IMR-90 (cell line): ENCODE measurements around the gene EYS. TPM values are rescaled to one million over a fixed set of nuclear protein-coding genes. Genes with fewer than 3 reads are reported as not detected.

ENCODE experiments used
- ATAC-seq: fragments of 200-7000 bp; cut with Tn5 transposase; 2 replicates; pipeline ENCODE4 v1.9.1; 2020; ENCODE audit warnings: low read depth, mild to moderate bottlenecking, moderate library complexity
- BruUV-seq: library from RNA; stranded (reverse); fragments of 400-500 nt; replicated peaks from 2 replicates; lab custom pipeline; 2021; lab: Mats Ljungman, UMichigan
- CTCF ChIA-PET: fragments of 300-600 bp; formaldehyde crosslinking; extraction: SDS; loops from one replicate; lab custom pipeline; 2021; ENCODE audit warnings: antibody characterized with exemption; lab: Yijun Ruan, JAX
- POLR2A ChIA-PET: fragments of 300-600 bp; sonication (Branson Sonifier 250); formaldehyde crosslinking; loops from one replicate; lab custom pipeline; 2022; ENCODE audit warnings: antibody characterized with exemption; ENCODE audit not compliant: unreplicated experiment; lab: Charles Lee
- DNase-seq: peaks from one replicate; pipeline ENCODE4 v3.0.0; 2013
- H2AFZ ChIP-seq: replicated peaks from 2 replicates; pipeline ENCODE3; 2013; ENCODE audit warnings: low read length, mild to moderate bottlenecking; ENCODE audit not compliant: poor library complexity
- H2AK5ac ChIP-seq: 2 replicates; pipeline ENCODE4 v1.6.1; 2013; ENCODE audit warnings: low read depth, low read length, inconsistent platforms
- H2AK9ac ChIP-seq: replicated peaks from 2 replicates; pipeline ENCODE3; 2013; ENCODE audit warnings: mild to moderate bottlenecking, low read depth, low read length, moderate library complexity; ENCODE audit not compliant: poor library complexity
- H2BK120ac ChIP-seq: 2 replicates; pipeline ENCODE4 v1.6.1; 2013; ENCODE audit warnings: low read depth, low read length, inconsistent platforms
- H2BK15ac ChIP-seq: 3 replicates; pipeline ENCODE4 v1.6.1; 2013; ENCODE audit warnings: low read depth, low read length, inconsistent platforms
- H2BK20ac ChIP-seq: 2 replicates; pipeline ENCODE4 v1.6.1; 2013; ENCODE audit warnings: low read depth, mild to moderate bottlenecking, inconsistent platforms, low read length, moderate library complexity
- H2BK5ac ChIP-seq: 2 replicates; pipeline ENCODE4 v1.6.1; 2013; ENCODE audit warnings: mild to moderate bottlenecking, low read depth, low read length, inconsistent platforms; ENCODE audit not compliant: poor library complexity, severe bottlenecking
- H3K14ac ChIP-seq: replicated peaks from 2 replicates; pipeline ENCODE4 v1.6.1; 2013; ENCODE audit warnings: low read depth, low read length, inconsistent platforms
- H3K18ac ChIP-seq: 2 replicates; pipeline ENCODE4 v1.6.1; 2013; ENCODE audit warnings: low read depth, low read length, control low read depth
- H3K23ac ChIP-seq: 2 replicates; pipeline ENCODE4 v1.6.1; 2013; ENCODE audit warnings: low read depth, low read length, inconsistent platforms
- H3K27ac ChIP-seq: 2 replicates; pipeline ENCODE4 v1.5.1; 2013; ENCODE audit warnings: mild to moderate bottlenecking, control low read depth, low read length; ENCODE audit not compliant: insufficient read depth
- H3K27me3 ChIP-seq: 2 replicates; pipeline ENCODE4 v1.6.1; 2013; ENCODE audit warnings: low read length; ENCODE audit not compliant: control insufficient read depth, insufficient read depth
- H3K36me3 ChIP-seq: 2 replicates; pipeline ENCODE4 v1.6.1; 2013; ENCODE audit warnings: low read length, mixed read lengths; ENCODE audit not compliant: control insufficient read depth, insufficient read depth
- H3K4ac ChIP-seq: 2 replicates; pipeline ENCODE4 v1.6.1; 2013; ENCODE audit warnings: low read depth, low read length, inconsistent platforms
- H3K4me1 ChIP-seq: 2 replicates; pipeline ENCODE4 v1.6.1; 2013; ENCODE audit warnings: low read length, mixed read lengths; ENCODE audit not compliant: control insufficient read depth, insufficient read depth
- H3K4me2 ChIP-seq: 2 replicates; pipeline ENCODE4 v1.6.1; 2013; ENCODE audit warnings: low read depth, mild to moderate bottlenecking, control low read depth, low read length, moderate library complexity
- H3K4me3 ChIP-seq: 2 replicates; pipeline ENCODE4 v1.5.1; 2013; ENCODE audit warnings: low read depth, mild to moderate bottlenecking, control low read depth, low read length, moderate library complexity; ENCODE audit not compliant: insufficient read depth
- H3K56ac ChIP-seq: 2 replicates; pipeline ENCODE4 v1.6.1; 2013; ENCODE audit warnings: low read length, inconsistent platforms; ENCODE audit not compliant: insufficient read depth; ENCODE audit errors: extremely low read depth
- H3K79me1 ChIP-seq, 2 experiments: 2 replicates each; pipeline ENCODE4 v1.6.1; 2013; ENCODE audit warnings: low read length in 2 of 2, inconsistent platforms in 1 of 2, low read depth in 1 of 2
- H3K9ac ChIP-seq: 2 replicates; pipeline ENCODE4 v1.6.1; 2013; ENCODE audit warnings: low read depth, low read length, control low read depth
- H3K9me1 ChIP-seq: 2 replicates; pipeline ENCODE4 v1.6.1; 2013; ENCODE audit warnings: low read length, inconsistent platforms; ENCODE audit not compliant: insufficient read depth
- H3K9me3 ChIP-seq: 2 replicates; pipeline ENCODE4 v1.6.1; 2013; ENCODE audit warnings: low read length; ENCODE audit not compliant: control insufficient read depth, insufficient read depth
- H4K20me1 ChIP-seq: 2 replicates; pipeline ENCODE4 v1.6.1; 2013; ENCODE audit warnings: low read length, inconsistent platforms; ENCODE audit not compliant: insufficient read depth
- H4K5ac ChIP-seq: 2 replicates; pipeline ENCODE4 v1.6.1; 2013; ENCODE audit warnings: mild to moderate bottlenecking, low read depth, low read length, control low read depth
- H4K8ac ChIP-seq, 2 experiments: 2 replicates each; pipeline ENCODE4 v1.6.1; 2013; ENCODE audit warnings: low read depth in 2 of 2, low read length in 2 of 2, control low read depth in 1 of 2, inconsistent platforms in 1 of 2
- H4K91ac ChIP-seq: 2 replicates; pipeline ENCODE4 v1.6.1; 2013; ENCODE audit warnings: low read depth, low read length, inconsistent platforms; ENCODE audit not compliant: insufficient read depth
- BHLHE40 ChIP-seq: fragments of 150-350 bp; IDR thresholded peaks from 2 replicates; pipeline ENCODE4 v1.6.1; 2016; ENCODE audit warnings: mild to moderate bottlenecking, low read depth, low read length
- CHD1 ChIP-seq: IDR thresholded peaks from 2 replicates; pipeline ENCODE4 v1.6.1; 2012; ENCODE audit warnings: low read depth, low read length, improper control_type of control experiment
- MAFK ChIP-seq: IDR thresholded peaks from 2 replicates; pipeline ENCODE4 v1.6.1; 2012; ENCODE audit warnings: low read depth, low read length, improper control_type of control experiment
- NFE2L2 ChIP-seq: fragments of 150-350 bp; IDR thresholded peaks from 2 replicates; pipeline ENCODE4 v1.6.1; 2016; ENCODE audit warnings: low read depth, mild to moderate bottlenecking, low read length
- POLR2A ChIP-seq: IDR thresholded peaks from 2 replicates; pipeline ENCODE4 v1.6.1; 2012; ENCODE audit warnings: mild to moderate bottlenecking, low read depth, low read length
- RAD21 ChIP-seq: IDR thresholded peaks from 2 replicates; pipeline ENCODE4 v1.6.1; 2012; ENCODE audit warnings: low read length, improper control_type of control experiment
- RCOR1 ChIP-seq: IDR thresholded peaks from 2 replicates; pipeline ENCODE4 v1.6.1; 2012; ENCODE audit warnings: mild to moderate bottlenecking, low read length, improper control_type of control experiment; ENCODE audit not compliant: insufficient replicate concordance
- RFX5 ChIP-seq: IDR thresholded peaks from 2 replicates; pipeline ENCODE4 v1.8.0; 2012; ENCODE audit warnings: low read depth, mild to moderate bottlenecking, low read length, moderate library complexity
- SMC3 ChIP-seq: fragments of 150-350 bp; IDR thresholded peaks from 2 replicates; pipeline ENCODE4 v1.6.1; 2016; ENCODE audit warnings: low read depth, mild to moderate bottlenecking, antibody characterized with exemption, low read length, moderate library complexity
- WGBS, 2 experiments: methylation state at CpG; one replicate each; pipeline versions ENCODE4 v1.1.5 to v1.1.7; 2013; ENCODE audit warnings: missing lambda C conversion rate in 2 of 2; ENCODE audit not compliant: insufficient read length in 1 of 2; ENCODE audit errors: extremely low coverage in 2 of 2; 5-methylcytosine and 5-hydroxymethylcytosine counted together
- dilution Hi-C: fragments of 300-500 bp; cut with HindIII; formaldehyde crosslinking; loops from one replicate; pipeline ENCODE4 v1.14.3; 2018; ENCODE audit warnings: low sequenced_read_pairs; ENCODE audit not compliant: unreplicated experiment
- in situ Hi-C: fragments of 300-500 bp; cut with MboI; formaldehyde crosslinking; loops from 3 replicates; pipeline ENCODE4 v1.14.3; 2019; ENCODE audit warnings: low sequenced_read_pairs, inconsistent platforms, mixed read lengths
- intact Hi-C: fragments of 100-400 bp; cut with micrococcal nuclease; formaldehyde crosslinking; loops from 2 replicates; pipeline ENCODE4 v1.10.0; 2022
- polyA plus RNA-seq, 3 experiments: library from polyadenylated mRNA; depleted of rRNA; stranded (reverse); fragments of >200 nt; gene quantifications; 2 replicates each; pipeline ENCODE4 v1.2.3, GENCODE V29; 2012; ENCODE audit warnings: low replicate concordance in 1 of 3
- total RNA-seq: library from RNA; depleted of rRNA; stranded (reverse); fragments of >200 nt; gene quantifications from 2 replicates; pipeline ENCODE4 v1.2.3, GENCODE V29; 2012
- TF ChIP-seq, protein P1 (sequence below): conservative IDR thresholded peaks from 2 replicates; pipeline ENCODE4 v1.5.1; 2012; ENCODE audit warnings: mild to moderate bottlenecking, low read depth, low read length, improper control_type of control experiment
- TF ChIP-seq, protein P2 (sequence below): fragments of 150-350 bp; IDR thresholded peaks from 2 replicates; pipeline ENCODE4 v1.6.1; 2017; ENCODE audit warnings: mild to moderate bottlenecking, antibody characterized with exemption, low read length, low read depth

The EYS gene
- total and polyA plus RNA-seq, 2 of the 4 experiments (the other 2 are of a cell fraction) = under 0.01 TPM; not detected in 1

DNA sequence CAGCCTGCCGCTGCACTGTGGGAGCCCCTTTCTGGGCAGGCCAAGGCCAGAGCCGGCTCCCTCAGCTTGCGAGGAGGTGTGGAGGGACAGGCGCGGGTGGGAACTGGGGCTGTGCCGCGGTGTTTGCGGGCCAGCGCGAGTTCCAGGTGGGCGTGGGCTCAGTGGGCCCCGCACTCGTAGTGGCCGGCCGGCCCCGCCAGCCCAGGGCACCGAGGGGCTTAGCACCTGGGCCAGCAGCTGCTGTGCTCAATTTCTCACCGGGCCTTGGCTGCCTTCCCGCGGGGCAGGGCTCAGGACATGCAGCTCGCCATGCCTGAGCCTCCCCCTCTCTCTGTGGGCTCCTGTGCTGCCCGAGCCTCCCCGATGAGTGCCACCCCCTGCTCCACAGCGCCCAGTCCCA is 1683.3 kb downstream of the EYS start:
- POLR2A ChIA-PET = no interaction called here
- no peak overlapping the region for H3K23ac ChIP-seq
- DNase-seq (no peak), ATAC-seq (no peak)
- H2BK5ac ChIP-seq = no peak overlapping the region
- H3K4ac ChIP-seq = no peak overlapping the region
- no peak overlapping the region for H4K8ac ChIP-seq
- no peaks in the 10 kb centered on the region for H3K79me1 ChIP-seq
- intact Hi-C loops = no loop called here
- no peak overlapping the region for H3K4me2 ChIP-seq
- no peak overlapping the region for H4K5ac ChIP-seq
- H3K18ac ChIP-seq = no peak overlapping the region
- dilution Hi-C loops = no loop called here
- no peak overlapping the region for H3K4me3 ChIP-seq
- no peaks in the 10 kb centered on the region for H3K27me3 ChIP-seq
- H3K36me3 ChIP-seq = no peaks in the 10 kb centered on the region
- H3K14ac ChIP-seq = no peak overlapping the region
- H3K9me3 ChIP-seq = no peaks in the 10 kb centered on the region
- H4K91ac ChIP-seq = no peak overlapping the region
- no peak overlapping the region for H2AFZ ChIP-seq
- H3K56ac ChIP-seq = no peak overlapping the region
- no peak overlapping the region for H2BK120ac ChIP-seq
- WGBS, 2 experiments = 82% methylated on average over 9 of the region's 24 CpGs; no CpG with 5 or more reads in 1 of the 2 experiments
- no peak for TF ChIP-seq RAD21
- TF ChIP-seq, protein P1, sequence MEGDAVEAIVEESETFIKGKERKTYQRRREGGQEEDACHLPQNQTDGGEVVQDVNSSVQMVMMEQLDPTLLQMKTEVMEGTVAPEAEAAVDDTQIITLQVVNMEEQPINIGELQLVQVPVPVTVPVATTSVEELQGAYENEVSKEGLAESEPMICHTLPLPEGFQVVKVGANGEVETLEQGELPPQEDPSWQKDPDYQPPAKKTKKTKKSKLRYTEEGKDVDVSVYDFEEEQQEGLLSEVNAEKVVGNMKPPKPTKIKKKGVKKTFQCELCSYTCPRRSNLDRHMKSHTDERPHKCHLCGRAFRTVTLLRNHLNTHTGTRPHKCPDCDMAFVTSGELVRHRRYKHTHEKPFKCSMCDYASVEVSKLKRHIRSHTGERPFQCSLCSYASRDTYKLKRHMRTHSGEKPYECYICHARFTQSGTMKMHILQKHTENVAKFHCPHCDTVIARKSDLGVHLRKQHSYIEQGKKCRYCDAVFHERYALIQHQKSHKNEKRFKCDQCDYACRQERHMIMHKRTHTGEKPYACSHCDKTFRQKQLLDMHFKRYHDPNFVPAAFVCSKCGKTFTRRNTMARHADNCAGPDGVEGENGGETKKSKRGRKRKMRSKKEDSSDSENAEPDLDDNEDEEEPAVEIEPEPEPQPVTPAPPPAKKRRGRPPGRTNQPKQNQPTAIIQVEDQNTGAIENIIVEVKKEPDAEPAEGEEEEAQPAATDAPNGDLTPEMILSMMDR = no peak
- TF ChIP-seq CHD1 = no peak
- TF ChIP-seq, protein P2, sequence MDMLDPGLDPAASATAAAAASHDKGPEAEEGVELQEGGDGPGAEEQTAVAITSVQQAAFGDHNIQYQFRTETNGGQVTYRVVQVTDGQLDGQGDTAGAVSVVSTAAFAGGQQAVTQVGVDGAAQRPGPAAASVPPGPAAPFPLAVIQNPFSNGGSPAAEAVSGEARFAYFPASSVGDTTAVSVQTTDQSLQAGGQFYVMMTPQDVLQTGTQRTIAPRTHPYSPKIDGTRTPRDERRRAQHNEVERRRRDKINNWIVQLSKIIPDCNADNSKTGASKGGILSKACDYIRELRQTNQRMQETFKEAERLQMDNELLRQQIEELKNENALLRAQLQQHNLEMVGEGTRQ = no peak
- no peak for TF ChIP-seq BHLHE40
- no peak for TF ChIP-seq RCOR1
- no peak for TF ChIP-seq POLR2A
- no peak for TF ChIP-seq RFX5
- no peak for TF ChIP-seq MAFK
- TF ChIP-seq SMC3 = no peak
- TF ChIP-seq NFE2L2 = no peak
- H2AK5ac ChIP-seq = no peak overlapping the region
- no peaks in the 10 kb centered on the region for H3K4me1 ChIP-seq
- CTCF ChIA-PET = no interaction called here
- H4K20me1 ChIP-seq = no peaks in the 10 kb centered on the region
- H3K9ac ChIP-seq = no peak overlapping the region
- H2BK15ac ChIP-seq = no peak overlapping the region
- in situ Hi-C loops = no loop called here
- H2BK20ac ChIP-seq = no peak overlapping the region
- no peak overlapping the region for H3K27ac ChIP-seq
- no TSS peak for BruUV-seq
- no peaks in the 10 kb centered on the region for H3K9me1 ChIP-seq
- H2AK9ac ChIP-seq = no peak overlapping the region
